KMS-11 (cell line): ENCODE data around the gene RXRA.

Experiments used
- H2AFZ ChIP-seq: fragments of 200-600 bp; sonication (generic); 2 replicates; pipeline ENCODE4 v1.6.1; 2016; ENCODE audit warnings: antibody characterized with exemption, mixed run types, low read depth
- H3K27ac ChIP-seq: fragments of 200-600 bp; sonication (generic); 2 replicates; pipeline ENCODE4 v1.6.1; 2016; ENCODE audit warnings: mild to moderate bottlenecking, mixed run types
- H3K27me3 ChIP-seq: fragments of 200-600 bp; sonication (generic); 2 replicates; pipeline ENCODE4 v1.6.1; 2017; ENCODE audit warnings: mild to moderate bottlenecking, low read depth, mixed run types, moderate library complexity; ENCODE audit not compliant: insufficient read depth
- H3K36me3 ChIP-seq: fragments of 200-600 bp; sonication (generic); 2 replicates; pipeline ENCODE4 v1.6.1; 2017; ENCODE audit warnings: mild to moderate bottlenecking, mixed run types; ENCODE audit not compliant: insufficient read depth
- H3K4me1 ChIP-seq: fragments of 200-600 bp; sonication (generic); 2 replicates; pipeline ENCODE4 v1.6.1; 2016; ENCODE audit warnings: mild to moderate bottlenecking, low read depth, mixed run types; ENCODE audit not compliant: poor library complexity, severe bottlenecking
- H3K4me2 ChIP-seq: fragments of 200-600 bp; sonication (generic); 2 replicates; pipeline ENCODE4 v1.7.0; 2016; ENCODE audit warnings: mild to moderate bottlenecking, mixed run types
- H3K4me3 ChIP-seq: fragments of 200-600 bp; sonication (generic); IDR thresholded peaks from 2 replicates; pipeline ENCODE4 v1.6.1; 2017; ENCODE audit warnings: low read depth, low read length, mixed read lengths; ENCODE audit not compliant: insufficient read depth
- H3K79me2 ChIP-seq: fragments of 200-600 bp; sonication (generic); 2 replicates; pipeline ENCODE4 v1.6.1; 2016; ENCODE audit warnings: low read depth, mixed run types; ENCODE audit not compliant: insufficient read depth
- H3K9ac ChIP-seq: fragments of 200-600 bp; sonication (generic); 2 replicates; pipeline ENCODE4 v1.6.1; 2016; ENCODE audit warnings: mild to moderate bottlenecking, mixed run types
- H4K20me1 ChIP-seq: fragments of 200-600 bp; sonication (generic); 2 replicates; pipeline ENCODE4 v1.6.1; 2016; ENCODE audit warnings: mild to moderate bottlenecking, mixed run types; ENCODE audit not compliant: insufficient read depth
- CTCF ChIP-seq: fragments of 200-600 bp; sonication (generic); conservative IDR thresholded peaks from 2 replicates; pipeline ENCODE4 v1.6.1; 2017; ENCODE audit warnings: low read depth, mild to moderate bottlenecking, antibody characterized with exemption, low read length, moderate library complexity, mixed read lengths

Gene RXRA

GRCh38 chr9:134356496-134357470, 30.5 kb downstream of the RXRA start:
- no peaks in the 10 kb centered on the region for H4K20me1 ChIP-seq
- no peak overlapping the region for H3K4me3 ChIP-seq
- TF ChIP-seq CTCF = no peak
- no peak overlapping the region for H3K27ac ChIP-seq
- no peak overlapping the region for H3K9ac ChIP-seq
- no peaks in the 10 kb centered on the region for H3K36me3 ChIP-seq
- no peak overlapping the region for H3K4me2 ChIP-seq
- H3K4me1 ChIP-seq = no peaks in the 10 kb centered on the region
- H3K27me3 ChIP-seq = no peaks in the 10 kb centered on the region
- H2AFZ ChIP-seq = no peak overlapping the region
- H3K79me2 ChIP-seq = no peaks in the 10 kb centered on the region

DNA sequence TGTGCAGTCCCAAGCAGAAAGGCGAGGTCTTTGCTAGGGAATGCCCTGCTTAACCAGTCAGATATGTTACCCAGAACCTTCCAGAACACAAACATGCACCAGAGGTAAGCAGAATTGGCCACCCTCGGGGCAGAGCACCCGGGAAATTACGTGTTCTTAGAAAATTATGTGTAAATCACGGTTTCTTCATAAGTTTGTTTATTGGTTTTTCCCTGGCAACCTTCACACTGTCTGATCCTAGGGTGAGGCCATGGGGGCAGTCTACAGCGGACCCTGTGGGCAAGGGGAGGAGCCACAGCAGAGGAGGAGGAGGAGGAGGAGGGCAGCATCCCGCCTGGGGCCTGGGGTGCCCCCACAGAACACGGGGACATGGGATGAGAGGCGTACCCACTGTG, 31.4 kb downstream of the RXRA start:
- Histone ChIP-seq H4K20me1 (no peaks in the 10 kb centered on the region), H3K4me3 (no peak overlapping the region), H3K27ac (no peak overlapping the region), H3K9ac (no peak overlapping the region), H3K27me3 (no peaks in the 10 kb centered on the region), H2AFZ (no peak overlapping the region), H3K4me1 (no peaks in the 10 kb centered on the region), H3K4me2 (no peak overlapping the region), H3K36me3 (no peaks in the 10 kb centered on the region), H3K79me2 (no peaks in the 10 kb centered on the region)
- TF ChIP-seq CTCF = no peak

GRCh38 chr9:134358026-134358661, 31.9 kb downstream of the RXRA start:
- Histone ChIP-seq H3K27ac (no peak overlapping the region), H2AFZ (no peak overlapping the region), H3K27me3 (no peaks in the 10 kb centered on the region), H4K20me1 (no peaks in the 10 kb centered on the region), H3K36me3 (no peaks in the 10 kb centered on the region), H3K9ac (no peak overlapping the region), H3K4me1 (no peaks in the 10 kb centered on the region), H3K79me2 (no peaks in the 10 kb centered on the region), H3K4me2 (no peak overlapping the region), H3K4me3 (no peak overlapping the region)
- no peak for TF ChIP-seq CTCF

GRCh38 chr9:134358662-134359319, 32.5 kb downstream of the RXRA start:
- no peak overlapping the region for H3K27ac ChIP-seq
- no peaks in the 10 kb centered on the region for H3K36me3 ChIP-seq
- no peak overlapping the region for H3K4me3 ChIP-seq
- no peak overlapping the region for H2AFZ ChIP-seq
- no peak overlapping the region for H3K9ac ChIP-seq
- H3K4me1 ChIP-seq = no peaks in the 10 kb centered on the region
- no peak overlapping the region for H3K4me2 ChIP-seq
- H3K27me3 ChIP-seq = no peaks in the 10 kb centered on the region
- H4K20me1 ChIP-seq = no peaks in the 10 kb centered on the region
- H3K79me2 ChIP-seq = no peaks in the 10 kb centered on the region
- TF ChIP-seq CTCF = no peak
